A673 (cell line): ENCODE measurements around the gene GABRG3. TPM values are rescaled to one million over a fixed set of nuclear protein-coding genes. Genes with fewer than 3 reads are reported as not detected.

Experiments used
- BruUV-seq: library from RNA; stranded (reverse); fragments of 400-500 nt; replicated peaks from 2 replicates; lab custom pipeline; 2021; lab: Mats Ljungman, UMichigan
- CTCF ChIA-PET: fragments of 300-600 bp; sonication (Branson Sonifier 250); formaldehyde crosslinking; loops from one replicate; lab custom pipeline; 2022; ENCODE audit warnings: antibody characterized with exemption; lab: Charles Lee
- POLR2A ChIA-PET: fragments of 300-600 bp; sonication (Branson Sonifier 250); formaldehyde crosslinking; loops from one replicate; lab custom pipeline; 2022; ENCODE audit warnings: antibody characterized with exemption; ENCODE audit not compliant: low non-redundant PET; lab: Charles Lee
- DNase-seq: peaks from one replicate; pipeline ENCODE4 v3.0.0-alpha.2; 2015; ENCODE audit warnings: low spot score
- H3K27ac ChIP-seq: fragments of 200-600 bp; sonication (generic); 2 replicates; pipeline ENCODE4 v1.5.1; 2016; ENCODE audit warnings: mixed run types, low read depth, mild to moderate bottlenecking, mixed read lengths, antibody characterized with exemption, low read length; ENCODE audit not compliant: poor library complexity, severe bottlenecking
- H3K27me3 ChIP-seq: fragments of 200-600 bp; sonication (generic); replicated peaks from 2 replicates; pipeline ENCODE4 v1.6.1; 2017; ENCODE audit warnings: mixed run types, low read depth, mild to moderate bottlenecking, mixed read lengths, antibody characterized with exemption, low read length; ENCODE audit not compliant: insufficient read depth, poor library complexity
- H3K36me3 ChIP-seq: fragments of 200-600 bp; sonication (generic); 2 replicates; pipeline ENCODE4 v1.6.1; 2016; ENCODE audit warnings: mixed run types, mild to moderate bottlenecking, mixed read lengths, antibody characterized with exemption, low read length; ENCODE audit not compliant: insufficient read depth, poor library complexity, severe bottlenecking
- H3K4me1 ChIP-seq: fragments of 200-600 bp; sonication (generic); 2 replicates; pipeline ENCODE4 v1.6.1; 2017; ENCODE audit warnings: mixed run types, mild to moderate bottlenecking, mixed read lengths, antibody characterized with exemption, low read length; ENCODE audit not compliant: insufficient read depth, poor library complexity, severe bottlenecking
- H3K4me3 ChIP-seq: fragments of 200-600 bp; sonication (generic); 2 replicates; pipeline ENCODE4 v1.5.1; 2016; ENCODE audit warnings: low read depth, mixed run types, mild to moderate bottlenecking, mixed read lengths, low read length; ENCODE audit not compliant: poor library complexity, severe bottlenecking
- H3K9me3 ChIP-seq: fragments of 200-600 bp; sonication (generic); 2 replicates; pipeline ENCODE4 v1.6.1; 2016; ENCODE audit warnings: mixed run types, low read depth, mild to moderate bottlenecking, mixed read lengths, antibody characterized with exemption, low read length; ENCODE audit not compliant: poor library complexity, severe bottlenecking
- CTCF ChIP-seq: fragments of 300-800, 200-600 bp; sonication (generic); conservative IDR thresholded peaks from 2 replicates; pipeline ENCODE4 v1.5.1; 2017; ENCODE audit warnings: low read depth, mild to moderate bottlenecking, antibody characterized with exemption, low read length, moderate library complexity, mixed read lengths
- EZH2 ChIP-seq: fragments of 200-600 bp; sonication (generic); IDR thresholded peaks from 2 replicates; pipeline ENCODE4 v1.6.1; 2017; ENCODE audit warnings: borderline replicate concordance, low read depth, mild to moderate bottlenecking, mixed read lengths, antibody characterized with exemption, low read length; ENCODE audit not compliant: poor library complexity, severe bottlenecking
- intact Hi-C: fragments of 100-400 bp; cut with micrococcal nuclease; formaldehyde crosslinking; loops from one replicate; pipeline ENCODE4 v1.10.0; 2022; ENCODE audit not compliant: unreplicated experiment
- total RNA-seq: library from RNA; stranded (reverse); gene quantifications from 2 replicates; pipeline ENCODE4 v1.2.3, GENCODE V29; 2021

The GABRG3 gene
- total RNA-seq, 1 experiment from 2014 or later, result not detected

- ChIA-PET POLR2A (no interaction called here), CTCF (no interaction called here)
- Histone ChIP-seq H3K36me3 (no peaks in the 10 kb centered on the region), H3K27me3 (no peaks in the 10 kb centered on the region), H3K4me1 (no peaks in the 10 kb centered on the region), H3K9me3 (peaks cover 39% of the 10 kb centered on the region), H3K4me3 (no peak overlapping the region), H3K27ac (no peak overlapping the region)
- intact Hi-C loops, result no loop called here
- TF ChIP-seq CTCF (no peak), EZH2 (no peak)
- DNase-seq, result no peak
- BruUV-seq, result no TSS peak
Observed at GRCh38 chr15:27550635-27551034, 579.7 kb downstream of the GABRG3 start.

GRCh38 chr15:27561816-27562215 is 590.8 kb downstream of the GABRG3 start:
- H3K36me3 ChIP-seq, result no peaks in the 10 kb centered on the region
- H3K27ac ChIP-seq, result no peak overlapping the region
- intact Hi-C loops, result no loop called here
- no peaks in the 10 kb centered on the region for H3K27me3 ChIP-seq
- H3K4me1 ChIP-seq, result no peaks in the 10 kb centered on the region
- CTCF ChIA-PET, result no interaction called here
- DNase-seq, result no peak
- H3K9me3 ChIP-seq, result peaks cover 54% of the 10 kb centered on the region
- TF ChIP-seq CTCF, result no peak
- TF ChIP-seq EZH2, result no peak
- no TSS peak for BruUV-seq
- POLR2A ChIA-PET, result no interaction called here
- no peak overlapping the region for H3K4me3 ChIP-seq

GRCh38 chr15:27563765-27564370 is 592.9 kb downstream of the GABRG3 start:
- DNase-seq, result no peak
- Histone ChIP-seq H3K36me3 (no peaks in the 10 kb centered on the region), H3K4me3 (no peak overlapping the region), H3K27ac (no peak overlapping the region), H3K27me3 (no peaks in the 10 kb centered on the region), H3K9me3 (peaks cover 49% of the 10 kb centered on the region), H3K4me1 (no peaks in the 10 kb centered on the region)
- POLR2A ChIA-PET, result no interaction called here
- CTCF ChIA-PET, result no interaction called here
- intact Hi-C loops, result no loop called here
- BruUV-seq, result no TSS peak
- TF ChIP-seq EZH2 (no peak), CTCF (no peak)
